Measurements from ENCODE around the gene TBXAS1.

Gene TBXAS1

DNA sequence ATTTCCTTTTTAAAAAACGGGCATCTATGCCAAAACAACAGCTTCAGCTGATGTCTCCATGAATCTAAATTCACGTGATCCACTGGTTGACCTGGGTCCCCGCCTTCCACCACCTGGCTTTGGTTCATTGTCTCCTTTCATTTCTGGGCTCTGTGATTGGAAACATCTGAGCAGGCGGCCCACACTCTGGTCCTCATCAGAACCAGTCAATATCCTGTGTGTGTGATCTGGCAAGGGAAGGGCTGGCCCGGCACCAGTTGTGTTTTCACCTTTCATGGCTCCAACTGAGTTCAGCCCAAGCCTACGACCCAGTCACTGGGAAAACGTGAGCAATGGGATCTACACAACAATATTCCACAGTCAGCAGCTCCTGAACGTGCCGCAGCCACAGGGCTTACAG is 187.5 kb downstream of the TBXAS1 start:
- no peak for TF ChIP-seq CTCF (IDR thresholded peaks at IDR 0.05; ENCODE audit: low read depth, low read length)

GRCh38 chr7:140017034-140017433 is 188.0 kb downstream of the TBXAS1 start:
- no peak for TF ChIP-seq CTCF (IDR thresholded peaks at IDR 0.05; ENCODE audit: low read depth, low read length)
- in situ Hi-C loops (cut with HindIII; ENCODE audit: low sequenced_read_pairs), result loop anchor here (25.0 kb wide), 1 partner anchor 405 kb away; no protein-coding TSS in a partner anchor
- no peak for DNase-seq (ENCODE audit: low read depth, low spot score)

More for the DNA sequence above, 187.5 kb downstream of the TBXAS1 start:
- DNase-seq (ENCODE audit: low read depth, low spot score), result no peak
- in situ Hi-C loops (cut with HindIII; ENCODE audit: low sequenced_read_pairs), result loop anchor here (25.0 kb wide), 1 partner anchor 404 kb away; no protein-coding TSS in a partner anchor
- H3K4me3 ChIP-seq (ENCODE audit: low read depth, low read length), result no peak overlapping the region

DNA sequence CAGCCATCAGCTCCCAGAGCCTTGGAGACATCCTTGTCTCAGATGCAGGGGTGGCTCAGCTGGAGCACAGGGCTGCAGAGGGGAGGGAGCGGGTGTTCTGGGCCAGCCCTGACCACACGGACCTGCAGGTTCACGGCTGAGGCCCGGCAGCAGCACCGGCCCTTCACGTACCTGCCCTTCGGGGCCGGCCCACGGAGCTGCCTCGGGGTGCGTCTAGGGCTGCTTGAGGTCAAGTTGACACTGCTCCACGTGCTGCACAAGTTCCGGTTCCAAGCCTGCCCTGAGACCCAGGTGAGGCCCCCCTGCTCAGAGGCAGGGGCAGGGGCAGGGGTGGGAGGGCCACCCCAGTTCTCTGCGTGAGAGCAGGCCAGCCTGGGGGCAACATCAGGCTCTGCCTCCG is 188.5 kb downstream of the TBXAS1 start:
- DNase-seq (ENCODE audit: low read depth, low spot score), result no peak

More at GRCh38 chr7:140017034-140017433, 188.0 kb downstream of the TBXAS1 start:
- no peak overlapping the region for H3K4me3 ChIP-seq (ENCODE audit: low read depth, low read length)

GRCh38 chr7:140018125-140019043 is 189.3 kb downstream of the TBXAS1 start:
- DNase-seq (ENCODE audit: low read depth, low spot score), result no peak
- in situ Hi-C loops (cut with HindIII; ENCODE audit: low sequenced_read_pairs), result loop anchor here (25.0 kb wide), 1 partner anchor 406 kb away; no protein-coding TSS in a partner anchor
- H3K4me3 ChIP-seq (ENCODE audit: low read depth, low read length), result no peak overlapping the region
- TF ChIP-seq CTCF (IDR thresholded peaks at IDR 0.05; ENCODE audit: low read depth, low read length), result no peak

More for the DNA sequence above, 188.5 kb downstream of the TBXAS1 start:
- TF ChIP-seq CTCF (IDR thresholded peaks at IDR 0.05; ENCODE audit: low read depth, low read length), result no peak
- in situ Hi-C loops (cut with HindIII; ENCODE audit: low sequenced_read_pairs), result loop anchor here (25.0 kb wide), 1 partner anchor 405 kb away; no protein-coding TSS in a partner anchor
- H3K4me3 ChIP-seq (ENCODE audit: low read depth, low read length), result no peak overlapping the region

GRCh38 chr7:140019172-140019571 is 190.1 kb downstream of the TBXAS1 start:
- no peak overlapping the region for H3K4me3 ChIP-seq (ENCODE audit: low read depth, low read length)
- TF ChIP-seq CTCF (IDR thresholded peaks at IDR 0.05; ENCODE audit: low read depth, low read length), result no peak
- in situ Hi-C loops (cut with HindIII; ENCODE audit: low sequenced_read_pairs), result loop anchor here (25.0 kb wide), 1 partner anchor 407 kb away; no protein-coding TSS in a partner anchor
- DNase-seq (ENCODE audit: low read depth, low spot score), result no peak

DNA sequence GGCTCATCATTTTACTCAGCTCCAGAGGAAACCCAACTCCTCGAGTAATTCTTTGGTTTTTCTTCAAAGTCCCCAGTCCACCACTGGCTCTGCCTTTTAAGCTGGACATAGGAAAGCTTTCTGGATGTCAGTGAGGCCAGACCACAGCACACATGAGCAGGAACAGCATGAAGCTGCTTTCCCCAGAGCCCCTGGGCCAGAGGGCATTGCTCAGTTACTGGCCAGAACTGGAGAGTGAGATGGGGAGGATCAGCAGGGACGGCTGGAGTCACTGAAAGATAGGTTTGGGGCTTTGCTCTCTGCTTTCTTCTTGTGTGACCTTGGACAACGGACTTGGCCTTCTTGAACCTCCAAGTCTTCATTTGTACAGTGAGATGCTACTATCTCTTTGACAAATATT is 190.5 kb downstream of the TBXAS1 start:
- H3K4me3 ChIP-seq (ENCODE audit: low read depth, low read length), result no peak overlapping the region
- in situ Hi-C loops (cut with HindIII; ENCODE audit: low sequenced_read_pairs), result loop anchor here (25.0 kb wide), 1 partner anchor 407 kb away; no protein-coding TSS in a partner anchor
- TF ChIP-seq CTCF (IDR thresholded peaks at IDR 0.05; ENCODE audit: low read depth, low read length), result no peak
- DNase-seq (ENCODE audit: low read depth, low spot score), result no peak

All from astrocyte of the spinal cord (primary cell).